GM11168 (cell line): Measurements from ENCODE around the gene ZNF366.

Source experiments
- in situ Hi-C: fragments of 300-500 bp; cut with MboI; formaldehyde crosslinking; loops from one replicate; pipeline ENCODE4 v1.12.0; 2022; ENCODE audit warnings: low sequenced_read_pairs; ENCODE audit not compliant: unreplicated experiment

The ZNF366 gene

DNA sequence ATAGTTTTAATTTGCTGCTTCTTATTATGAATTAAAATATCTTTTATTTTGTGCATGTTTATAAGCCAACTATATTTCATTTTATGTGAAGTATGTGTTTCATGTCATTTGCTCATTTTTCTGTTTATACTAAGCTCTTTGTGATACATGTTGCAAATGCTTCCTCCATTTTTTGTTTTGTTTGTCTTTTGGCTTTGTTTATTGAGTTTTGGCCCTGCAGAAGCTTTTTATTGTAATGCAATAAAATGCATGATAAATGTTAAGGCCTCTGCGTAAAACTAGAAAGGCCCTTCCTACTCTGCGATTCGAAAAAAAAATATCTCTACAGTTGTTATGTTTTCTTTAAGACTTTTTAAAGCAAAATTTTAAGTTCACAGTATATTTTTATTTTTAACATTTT lies 9.4 kb downstream of the ZNF366 start:
- in situ Hi-C loops = no loop called here

DNA sequence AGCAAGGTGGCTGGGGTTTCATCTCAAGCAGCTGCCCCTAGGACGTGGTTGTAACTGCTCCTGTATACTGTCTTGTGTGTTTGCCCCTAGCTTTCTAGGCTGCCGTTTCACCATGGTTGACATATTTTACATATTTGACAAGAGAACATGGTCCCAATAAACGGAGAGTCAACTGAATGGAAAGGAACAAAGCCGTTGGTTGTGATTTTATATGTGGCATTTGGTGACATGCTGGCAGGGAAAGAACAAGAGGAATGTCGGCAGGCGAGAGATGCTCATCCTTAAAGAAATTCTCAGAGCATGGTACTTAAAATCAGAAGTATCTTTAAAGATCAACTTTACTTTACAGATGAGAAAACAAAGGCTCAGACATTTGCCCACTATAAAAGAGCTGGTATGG lies 11.8 kb downstream of the ZNF366 start:
- in situ Hi-C loops = no loop called here

DNA sequence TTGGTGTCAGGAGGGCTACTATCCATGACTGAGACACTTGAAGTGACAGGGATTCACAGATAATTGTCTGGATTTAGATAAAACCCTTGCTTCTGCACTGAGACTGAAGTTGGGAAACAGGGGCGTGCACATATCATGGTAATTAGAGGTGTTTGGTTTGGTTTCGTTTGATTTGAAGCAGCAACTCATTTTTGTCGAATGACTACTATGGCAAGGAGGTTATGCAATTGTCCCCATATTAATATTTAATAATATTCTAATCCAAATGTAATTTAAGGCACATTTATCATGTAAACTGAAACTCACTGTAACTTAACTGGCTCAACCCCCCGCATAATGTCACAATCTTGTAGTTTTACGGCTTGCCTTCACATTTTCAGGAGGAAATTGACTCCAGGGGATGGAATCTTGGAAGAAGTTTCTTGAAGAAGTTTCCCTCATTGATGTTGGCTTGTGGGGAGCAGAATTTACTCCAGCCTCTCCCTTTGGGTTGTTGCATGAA lies 12.5 kb downstream of the ZNF366 start:
- in situ Hi-C loops = no loop called here

DNA sequence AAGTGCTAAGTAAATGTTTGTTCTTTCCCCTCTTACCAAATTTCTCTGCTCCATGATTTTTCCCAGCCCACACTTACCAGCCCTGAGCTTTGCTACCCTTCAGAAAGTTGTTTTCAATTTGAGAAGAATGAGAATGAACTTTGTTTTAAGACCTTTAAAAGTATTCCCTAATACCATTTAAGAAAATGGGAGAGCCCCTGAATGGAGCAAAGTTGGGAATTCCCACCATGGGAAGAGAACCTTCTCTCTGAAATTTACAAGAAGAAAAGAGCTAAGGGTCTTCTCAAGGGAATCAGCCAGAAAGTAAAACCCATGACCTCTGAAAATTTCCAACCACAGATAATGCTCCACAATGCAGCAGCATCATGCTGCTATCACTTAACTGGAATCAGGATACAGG lies 17.7 kb downstream of the ZNF366 start:
- in situ Hi-C loops = no loop called here

DNA sequence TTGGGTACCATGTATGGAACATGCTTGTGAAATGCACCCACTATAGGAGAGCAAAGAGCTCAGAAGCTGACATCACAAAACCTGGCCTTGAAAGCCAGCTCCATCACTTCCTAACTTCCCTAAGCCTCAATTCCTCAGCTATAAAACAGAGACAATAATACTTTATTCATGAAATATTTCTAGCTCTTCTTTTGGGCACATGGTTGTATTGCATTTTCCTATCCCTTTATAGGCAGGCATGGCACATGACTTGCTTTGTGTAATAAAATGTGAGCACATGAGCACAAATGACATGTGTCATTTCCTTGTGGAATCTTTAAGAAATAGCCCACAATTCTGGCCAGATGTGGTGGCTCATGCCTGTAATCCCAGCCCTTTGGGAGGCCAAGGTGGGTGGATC lies 18.5 kb downstream of the ZNF366 start:
- in situ Hi-C loops = no loop called here

DNA sequence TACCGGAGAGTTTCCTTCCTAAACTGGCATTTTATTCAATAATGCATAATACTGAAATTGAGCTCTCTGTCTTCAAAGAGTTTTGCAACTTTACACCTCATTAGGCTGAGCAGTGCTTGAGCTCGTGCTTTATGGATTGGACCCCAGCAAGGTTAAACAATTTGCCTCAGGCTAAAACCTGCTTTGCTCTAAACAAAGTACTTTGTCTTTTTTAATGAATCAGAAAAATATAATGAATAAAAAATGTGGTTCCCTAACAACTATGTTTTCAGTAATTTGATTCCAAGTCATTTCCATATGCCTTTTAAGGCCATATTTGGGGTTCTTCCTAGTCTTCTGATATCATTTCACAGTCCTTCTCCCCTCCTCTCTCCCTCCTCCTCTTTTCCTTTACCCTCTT lies 20.0 kb downstream of the ZNF366 start:
- in situ Hi-C loops = no loop called here

DNA sequence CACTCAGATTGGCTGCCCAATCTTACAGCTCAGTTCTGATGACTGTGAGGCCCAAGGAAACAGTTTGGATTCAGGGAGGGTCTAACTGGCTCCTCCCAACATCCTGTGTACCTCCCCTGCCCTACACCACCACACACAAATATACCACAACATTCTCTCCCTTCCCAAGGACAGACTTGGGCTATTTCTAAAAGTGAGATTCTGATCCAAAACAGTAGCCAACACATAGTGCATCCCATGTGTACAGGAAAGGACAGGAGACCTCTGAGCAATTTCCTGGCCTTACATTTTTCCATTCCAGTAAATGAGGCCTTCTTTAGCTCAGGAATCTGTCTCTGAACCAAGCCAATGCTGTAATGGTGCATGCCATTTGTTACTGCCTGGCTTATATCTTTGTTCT lies 20.8 kb downstream of the ZNF366 start:
- in situ Hi-C loops = no loop called here

DNA sequence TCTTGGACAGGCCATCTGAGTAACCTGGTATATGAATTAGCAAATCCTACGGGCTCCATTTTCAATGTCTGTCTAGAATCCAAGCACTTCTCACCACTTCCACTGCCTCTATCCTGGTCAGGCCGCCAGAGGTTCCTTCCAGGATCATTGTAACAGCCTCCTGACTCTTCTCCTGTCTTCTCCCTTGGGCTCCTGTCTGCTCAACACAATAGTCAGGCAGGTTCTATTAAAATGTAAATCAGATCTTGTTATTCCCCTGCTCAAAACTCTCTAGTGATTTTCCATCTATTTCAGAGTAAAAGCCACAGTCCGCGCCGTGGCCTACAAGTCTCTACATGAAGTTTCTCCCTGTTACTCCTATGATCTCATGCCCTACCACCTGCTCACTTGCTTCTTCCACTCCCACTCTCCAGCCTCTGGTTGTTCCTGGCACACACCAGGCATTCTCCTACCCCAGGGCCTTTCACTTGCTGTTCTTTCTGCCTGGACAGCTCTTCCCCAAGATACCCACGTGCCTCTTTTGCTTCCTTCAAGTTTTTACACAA lies 21.7 kb downstream of the ZNF366 start:
- in situ Hi-C loops = no loop called here

DNA sequence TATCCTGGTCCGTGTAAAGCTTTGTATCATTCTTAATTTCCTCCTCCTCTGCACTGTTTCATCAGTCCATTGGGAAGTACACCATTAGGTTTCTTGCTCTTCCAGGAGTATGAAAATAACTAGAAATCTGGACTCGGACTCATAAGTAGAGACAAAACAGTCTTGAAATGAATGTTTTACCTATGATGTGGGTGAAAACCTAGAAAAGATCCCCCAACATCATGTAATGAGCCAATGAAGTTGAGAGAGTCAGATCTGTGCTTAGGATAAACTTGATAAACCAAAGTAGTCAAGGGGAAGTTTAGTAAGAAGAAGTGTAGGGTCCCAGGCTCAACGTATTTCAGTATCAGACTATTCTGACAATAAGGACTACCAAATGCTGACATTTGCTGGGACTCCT lies 25.2 kb downstream of the ZNF366 start:
- in situ Hi-C loops = no loop called here

DNA sequence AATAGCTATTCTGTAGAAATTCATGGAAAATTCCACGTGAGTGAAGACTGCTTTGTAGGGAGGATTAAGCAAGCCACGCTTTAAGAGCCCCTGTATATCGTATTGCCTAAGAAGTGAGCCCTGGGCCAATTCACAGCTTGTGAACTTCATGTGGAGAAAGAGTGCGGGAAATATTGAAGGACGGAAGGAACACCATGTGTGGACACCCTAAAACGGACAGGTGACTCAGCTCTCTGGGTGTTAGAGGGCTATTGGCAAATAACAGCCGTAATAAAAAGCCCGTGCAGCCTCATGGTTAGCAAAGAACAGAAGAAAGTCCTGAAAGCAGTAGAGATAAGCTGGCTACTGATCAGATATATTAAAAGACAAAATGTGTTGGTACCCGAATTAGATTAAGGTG lies 26.4 kb downstream of the ZNF366 start:
- in situ Hi-C loops = no loop called here

DNA sequence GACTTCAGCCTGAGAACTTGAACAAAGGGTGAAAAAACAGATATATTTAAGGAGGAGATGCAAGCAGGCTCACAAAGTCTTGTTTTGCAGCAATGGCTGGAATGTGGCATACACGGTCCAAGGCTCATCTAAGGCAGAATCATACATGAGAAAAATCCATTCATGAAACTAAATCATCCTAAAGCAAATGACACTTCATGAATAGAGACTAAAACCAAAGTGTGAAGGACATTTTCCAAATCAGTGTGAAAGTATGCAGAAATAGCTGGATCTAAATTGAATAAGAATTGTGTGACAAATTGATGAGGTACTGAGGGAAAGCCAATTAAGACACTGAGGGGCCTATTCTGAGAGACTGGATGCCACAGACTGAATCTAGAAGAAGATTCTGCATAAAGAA lies 27.3 kb downstream of the ZNF366 start:
- in situ Hi-C loops = no loop called here

DNA sequence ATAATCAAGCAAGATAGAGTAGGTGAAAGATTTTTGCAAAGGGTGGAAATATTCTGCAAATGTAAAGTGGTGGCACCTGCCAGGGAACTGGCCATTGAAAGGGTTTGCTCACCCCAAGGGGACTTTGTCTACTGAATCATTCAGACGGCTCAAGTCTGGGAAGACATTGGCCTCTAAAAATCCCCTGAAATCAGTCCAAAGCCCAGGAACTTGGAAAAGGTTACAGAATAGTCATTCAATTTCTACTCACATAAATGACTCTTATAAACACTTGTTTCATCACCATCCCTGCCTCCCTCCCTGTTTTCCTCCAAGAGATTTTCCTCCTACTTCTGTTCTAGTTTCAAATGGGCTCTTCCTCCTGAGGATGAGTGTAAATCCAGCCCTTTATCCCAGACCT lies 28.5 kb downstream of the ZNF366 start:
- in situ Hi-C loops = no loop called here

DNA sequence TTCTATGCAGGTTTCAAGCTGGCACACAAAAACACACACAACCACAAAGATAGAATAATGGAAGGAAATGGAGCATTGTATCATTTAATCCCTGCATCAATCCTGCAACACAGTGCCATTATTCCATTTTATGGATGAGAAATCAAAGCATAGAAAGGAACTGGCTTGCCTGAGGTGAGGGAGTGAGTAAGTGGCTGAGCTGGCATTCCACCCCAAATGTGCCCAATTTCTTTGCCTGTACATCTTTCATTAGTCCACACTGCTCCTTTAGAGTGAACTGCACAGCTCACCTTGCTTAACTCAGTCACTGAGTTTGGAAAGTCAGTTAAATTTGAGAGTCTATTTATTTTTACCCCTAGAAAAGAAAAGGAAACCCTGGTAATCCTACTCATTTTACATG lies 28.9 kb downstream of the ZNF366 start:
- in situ Hi-C loops = no loop called here

DNA sequence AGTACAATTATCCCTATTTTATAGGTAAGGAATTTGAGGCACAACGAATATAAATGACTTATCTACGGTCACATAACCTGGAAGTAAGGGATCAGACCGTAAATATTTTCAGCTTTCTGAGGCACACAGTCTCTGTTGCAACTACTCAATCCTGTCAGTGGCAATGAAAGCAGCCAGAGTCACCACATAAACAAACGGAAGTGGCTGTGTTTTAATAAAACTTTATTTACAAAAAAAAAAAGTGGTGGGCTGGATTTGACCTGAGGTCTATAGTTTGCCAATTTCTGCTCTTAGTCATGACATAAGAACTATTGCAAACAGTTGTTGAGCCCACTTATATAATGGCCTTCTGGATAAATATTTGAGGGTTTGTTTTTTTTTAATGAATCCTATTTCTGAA lies 29.6 kb downstream of the ZNF366 start:
- in situ Hi-C loops = no loop called here

DNA sequence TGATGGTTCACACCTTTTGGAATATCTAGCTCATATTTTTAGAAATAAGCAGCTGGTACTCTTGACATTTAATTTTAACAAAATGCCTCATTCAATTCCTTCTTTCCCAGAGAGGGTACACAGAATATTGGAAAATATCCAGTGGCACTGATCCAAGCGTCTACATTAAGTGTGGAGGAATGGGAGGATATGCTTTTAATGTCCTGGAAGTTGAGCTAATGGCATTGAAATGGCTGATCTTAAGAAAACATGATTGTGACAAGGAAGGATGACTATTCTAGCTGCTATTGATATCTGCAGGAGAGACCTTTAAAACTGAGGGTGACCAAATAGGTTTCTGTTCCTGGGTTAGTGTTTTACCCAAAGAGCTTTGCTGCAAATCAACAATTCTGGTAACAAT lies 30.0 kb downstream of the ZNF366 start:
- in situ Hi-C loops = no loop called here

DNA sequence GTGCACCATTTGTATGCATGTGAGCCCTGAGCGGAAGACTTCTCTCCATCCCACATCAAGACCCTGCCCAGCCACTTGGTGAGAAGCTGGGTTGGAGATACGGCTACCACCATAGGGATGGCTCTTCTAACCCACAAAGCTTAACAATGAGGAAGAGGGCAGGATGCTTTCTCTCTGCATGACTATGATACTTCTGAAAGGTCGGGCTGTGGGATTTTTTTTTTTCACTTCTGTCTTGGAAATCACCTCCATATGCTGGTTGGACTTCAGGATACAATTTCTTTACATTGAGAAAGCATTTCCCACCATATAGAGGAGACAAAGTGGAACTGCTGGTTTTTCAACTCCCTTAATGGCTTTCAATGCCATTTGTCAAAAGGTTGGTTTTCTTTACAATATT lies 30.5 kb downstream of the ZNF366 start:
- in situ Hi-C loops = no loop called here

DNA sequence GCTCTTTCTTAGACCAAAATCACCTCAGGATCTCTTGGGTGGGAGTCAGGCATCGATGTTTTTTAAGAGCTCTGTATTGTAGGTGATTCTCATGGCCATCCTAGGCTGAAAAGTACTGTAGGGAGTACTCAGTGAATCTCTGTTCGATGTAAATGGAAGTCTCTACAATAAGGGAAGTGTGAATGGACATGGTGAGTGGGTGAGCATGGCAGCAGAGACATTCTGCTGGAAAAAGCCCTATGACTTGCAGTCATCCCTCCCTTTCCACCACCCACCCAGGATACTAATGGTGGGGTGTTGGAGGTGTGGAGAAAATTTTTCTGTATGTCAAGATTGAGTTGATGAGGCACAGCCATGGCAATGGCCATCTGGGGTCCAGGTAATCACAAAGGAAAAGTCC lies 30.9 kb downstream of the ZNF366 start:
- in situ Hi-C loops = no loop called here

DNA sequence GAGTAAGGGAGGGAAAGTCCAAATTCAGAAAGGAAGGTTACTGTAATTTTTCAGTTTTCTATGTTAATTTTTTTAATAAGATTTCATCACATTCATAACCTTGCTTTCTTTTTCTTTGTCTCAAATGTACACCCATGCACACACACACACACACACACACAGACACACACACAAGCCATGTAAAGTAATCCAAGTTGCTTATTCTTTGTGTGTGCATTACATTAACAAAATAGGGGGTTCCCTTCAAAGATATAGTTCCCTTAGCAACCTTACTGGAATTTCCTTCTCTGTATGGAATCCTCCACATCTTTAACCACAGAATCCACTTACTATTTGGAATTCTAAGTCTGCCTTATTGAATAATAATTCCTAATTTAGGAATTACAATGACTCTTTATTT lies 32.7 kb downstream of the ZNF366 start:
- in situ Hi-C loops = no loop called here

DNA sequence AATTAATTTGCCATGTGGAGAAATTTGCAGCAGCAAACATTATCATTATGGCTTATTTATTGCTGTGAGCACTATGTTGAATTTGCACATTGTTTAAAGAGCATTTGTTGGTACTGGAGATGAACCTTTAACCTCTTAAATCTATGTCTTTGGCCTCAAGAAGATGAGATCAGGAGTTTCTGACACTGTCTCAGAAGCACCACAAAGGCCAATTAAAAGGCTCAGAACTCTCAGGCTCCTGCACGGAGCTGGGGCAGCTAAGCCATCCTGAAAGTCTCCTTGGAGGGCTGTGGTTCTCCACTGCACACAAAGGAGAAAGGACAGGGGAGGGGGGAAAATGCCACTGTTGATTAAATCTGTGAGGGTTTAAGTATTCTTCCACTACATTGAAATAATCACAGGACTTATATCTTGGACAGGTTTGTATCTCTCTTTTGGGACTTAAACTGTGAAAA lies 33.1 kb downstream of the ZNF366 start:
- in situ Hi-C loops = no loop called here

DNA sequence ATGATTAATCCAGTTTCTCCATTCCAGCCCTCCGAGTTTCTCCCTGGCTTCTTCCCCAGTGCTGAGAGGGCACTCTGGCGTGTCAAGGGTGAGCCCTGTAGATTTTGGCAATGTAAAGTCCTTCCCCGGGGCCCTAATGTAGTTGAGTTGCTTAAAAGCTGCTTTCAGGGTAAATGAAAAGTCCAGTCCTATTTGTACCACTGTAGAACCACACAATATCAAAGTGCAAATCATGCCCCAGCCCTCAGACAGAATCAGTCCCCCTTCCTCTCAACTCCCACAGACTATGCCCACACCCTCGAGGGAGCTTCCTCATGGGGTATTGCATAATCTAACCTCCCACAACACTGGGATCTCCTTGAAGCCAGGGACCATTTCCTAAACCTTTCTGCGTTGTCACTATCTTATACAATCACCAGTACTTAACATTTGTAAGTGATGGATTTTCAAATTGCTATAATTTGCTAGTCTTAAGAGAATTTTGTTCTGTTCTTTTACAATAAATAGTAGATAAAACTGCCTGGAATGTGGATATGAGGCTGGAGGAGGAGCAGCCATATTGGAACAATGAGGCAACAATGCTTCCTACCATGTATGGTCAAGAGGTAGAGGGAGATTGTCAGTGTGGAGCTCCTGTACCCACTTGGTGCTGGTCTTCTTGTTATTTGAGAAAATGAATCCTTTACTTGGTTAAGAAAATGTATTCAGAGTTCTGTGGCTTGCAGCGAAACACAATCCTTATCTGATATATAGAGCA lies 34.4 kb downstream of the ZNF366 start:
- in situ Hi-C loops = no loop called here

DNA sequence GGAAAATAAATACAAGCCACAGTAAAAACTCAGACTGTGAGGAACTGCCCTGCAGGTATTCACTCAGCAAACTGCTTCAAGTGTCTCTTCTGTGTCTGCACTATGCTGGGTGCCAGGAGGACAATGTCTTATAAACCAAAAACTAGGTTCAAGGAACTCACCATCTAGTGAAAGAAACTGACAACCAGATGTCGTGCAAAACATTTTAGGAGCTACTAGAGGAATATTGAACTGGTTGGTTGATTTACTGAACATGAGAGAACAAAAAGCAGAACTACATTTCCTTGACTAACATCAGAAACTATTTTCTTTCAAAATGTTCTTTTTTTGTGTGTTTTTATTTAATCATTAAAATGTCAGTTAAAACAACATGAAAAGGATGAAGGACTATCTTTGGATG lies 35.2 kb downstream of the ZNF366 start:
- in situ Hi-C loops = no loop called here

DNA sequence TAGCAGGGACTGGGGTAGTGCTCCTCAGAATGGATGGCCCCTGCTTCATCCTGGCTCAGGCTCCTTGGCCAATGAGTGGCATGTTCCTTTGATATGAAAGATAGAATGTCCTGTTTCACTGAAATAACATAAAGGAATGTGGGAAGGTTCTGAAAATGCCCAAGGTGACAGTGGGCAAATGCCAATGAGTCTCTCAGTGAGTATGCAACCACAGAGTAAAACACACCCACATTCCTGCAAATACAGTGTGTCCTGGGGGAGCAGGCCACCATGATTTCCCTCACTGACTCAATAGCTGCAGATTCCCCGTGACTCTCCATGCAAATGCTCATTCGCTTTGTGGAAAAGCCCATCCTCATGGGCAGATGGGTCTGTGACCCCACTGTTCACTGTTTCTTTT lies 36.4 kb downstream of the ZNF366 start:
- in situ Hi-C loops = no loop called here
